ENCODE measurements around the gene FAM180B. TPM values are rescaled to one million over a fixed set of nuclear protein-coding genes. Genes with fewer than 3 reads are reported as not detected.

Gene FAM180B
- total RNA-seq, 4 donors from 2014 or later = 0.41 TPM; not detected in 3

- intact Hi-C loops (cut with DNase I; ENCODE audit: low total_unique reads) = no loop called here
- no peaks in the 10 kb centered on the region for H3K9me3 ChIP-seq
- DNase-seq = no peak
- H3K36me3 ChIP-seq = peaks cover 0 to 16% (median 5%) of the 10 kb centered on the region in 4 donors
- in situ Hi-C loops (cut with MboI; ENCODE audit: low pct_ligation_motif_present in 1 of 4, low pct_unique_long_range_greater_than_20kb in 1 of 4, low sequenced_read_pairs in 3 of 4) = loop anchor here in 1 of 4 donors (25.0 kb wide), 1 partner anchor 109 kb away; no protein-coding TSS in a partner anchor
- no peak overlapping the region for H3K4me3 ChIP-seq
- 70 to 93% methylated on average over 2 to 4 of the region's 4 CpGs for WGBS, 2 donors (ENCODE audit: low coverage in 1 of 2)
- no peaks in the 10 kb centered on the region for H3K27me3 ChIP-seq
- peaks cover 0 to 9% (median 0%) of the 10 kb centered on the region in 4 donors for H3K4me1 ChIP-seq
- TF ChIP-seq CTCF (IDR thresholded peaks at IDR 0.05) (no peak), POLR2A (IDR thresholded peaks at IDR 0.05) (no peak), EP300 (IDR thresholded peaks at IDR 0.05; ENCODE audit: low read depth) (no peak), POLR2AphosphoS5 (IDR thresholded peaks at IDR 0.05) (no peak)
- no peak overlapping the region for H3K27ac ChIP-seq
These were observed 15.1 kb upstream of the FAM180B start for GRCh38 chr11:47571357-47571729.

GRCh38 chr11:47571895-47572294 lies 14.6 kb upstream of the FAM180B start:
- no peak overlapping the region for H3K27ac ChIP-seq
- intact Hi-C loops (cut with DNase I; ENCODE audit: low total_unique reads) = no loop called here
- peaks cover 0 to 16% (median 5%) of the 10 kb centered on the region in 4 donors for H3K36me3 ChIP-seq
- peaks cover 0 to 3% (median 0%) of the 10 kb centered on the region in 4 donors for H3K4me1 ChIP-seq
- no peak for TF ChIP-seq POLR2AphosphoS5 (IDR thresholded peaks at IDR 0.05)
- no peaks in the 10 kb centered on the region for H3K27me3 ChIP-seq
- in situ Hi-C loops (cut with MboI; ENCODE audit: low pct_ligation_motif_present in 1 of 4, low pct_unique_long_range_greater_than_20kb in 1 of 4, low sequenced_read_pairs in 3 of 4) = loop anchor here in 1 of 4 donors (25.0 kb wide), 1 partner anchor 110 kb away; no protein-coding TSS in a partner anchor
- H3K4me3 ChIP-seq = no peak overlapping the region
- DNase-seq = no peak
- no peaks in the 10 kb centered on the region for H3K9me3 ChIP-seq
- WGBS, 2 donors (ENCODE audit: low coverage in 1 of 2) = 96% methylated on average over 1 of the region's 1 CpG; no CpG with 5 or more reads in 1 of the 2 donors

- H3K36me3 ChIP-seq = peaks cover 0 to 16% (median 5%) of the 10 kb centered on the region in 4 donors
- no peak overlapping the region for H3K4me3 ChIP-seq
- H3K9me3 ChIP-seq = no peaks in the 10 kb centered on the region
- in situ Hi-C loops (cut with MboI; ENCODE audit: low pct_ligation_motif_present in 1 of 4, low pct_unique_long_range_greater_than_20kb in 1 of 4, low sequenced_read_pairs in 3 of 4) (loop anchor here in 1 of 4 donors (25.0 kb wide), 1 partner anchor 110 kb away; no protein-coding TSS in a partner anchor), intact Hi-C loops (cut with DNase I; ENCODE audit: low total_unique reads) (no loop called here)
- no peaks in the 10 kb centered on the region for H3K27me3 ChIP-seq
- TF ChIP-seq POLR2AphosphoS5 (IDR thresholded peaks at IDR 0.05) (no peak), EP300 (IDR thresholded peaks at IDR 0.05; ENCODE audit: low read depth) (no peak)
- 70% methylated on average over 8 of the region's 8 CpGs; no CpG with 5 or more reads in 1 of the 2 donors for whole genome bisulfite sequencing, 2 donors (ENCODE audit: low coverage in 1 of 2)
- no peak overlapping the region for H3K27ac ChIP-seq
- H3K4me1 ChIP-seq = peaks cover 3 to 7% (median 6%) of the 10 kb centered on the region in 4 donors
- no peak for DNase-seq
These were observed 13.7 kb upstream of the FAM180B start for GRCh38 chr11:47572715-47573255.

- WGBS, 2 donors (ENCODE audit: low coverage in 1 of 2) = 88% methylated on average over 11 of the region's 11 CpGs; no CpG with 5 or more reads in 1 of the 2 donors
- Histone ChIP-seq H3K27ac (no peak overlapping the region), H3K4me3 (no peak overlapping the region), H3K9me3 (no peaks in the 10 kb centered on the region), H3K4me1 (peaks cover 8 to 12% (median 11%) of the 10 kb centered on the region in 4 donors), H3K27me3 (no peaks in the 10 kb centered on the region), H3K36me3 (peaks cover 0 to 16% (median 5%) of the 10 kb centered on the region in 4 donors)
- intact Hi-C loops (cut with DNase I; ENCODE audit: low total_unique reads) (no loop called here), in situ Hi-C loops (cut with MboI; ENCODE audit: low pct_ligation_motif_present in 1 of 4, low pct_unique_long_range_greater_than_20kb in 1 of 4, low sequenced_read_pairs in 3 of 4) (loop anchor here in 1 of 4 donors (25.0 kb wide), 1 partner anchor 111 kb away; no protein-coding TSS in a partner anchor)
- no peak for DNase-seq
- TF ChIP-seq CTCF (IDR thresholded peaks at IDR 0.05) = no peak
- no peak for TF ChIP-seq POLR2A (IDR thresholded peaks at IDR 0.05)
- TF ChIP-seq POLR2AphosphoS5 (IDR thresholded peaks at IDR 0.05) = no peak
- TF ChIP-seq EP300 (IDR thresholded peaks at IDR 0.05; ENCODE audit: low read depth) = no peak
These were observed 13.2 kb upstream of the FAM180B start for GRCh38 chr11:47573321-47573720.

GRCh38 chr11:47577460-47578041 lies 8.9 kb upstream of the FAM180B start:
- intact Hi-C loops (cut with DNase I; ENCODE audit: low total_unique reads) (loop anchor here (5.0 kb wide), 1 partner anchor 140 kb away; the partner anchor contains the start of gene AGBL2), in situ Hi-C loops (cut with MboI; ENCODE audit: low pct_ligation_motif_present in 1 of 4, low pct_unique_long_range_greater_than_20kb in 1 of 4, low sequenced_read_pairs in 3 of 4) (no loop called here)
- peaks cover 16 to 26% (median 23%) of the 10 kb centered on the region in 4 donors for H3K4me1 ChIP-seq
- peak overlapping the region in 1 of 4 donors; percentile 88 for H3K27ac ChIP-seq
- H3K9me3 ChIP-seq = no peaks in the 10 kb centered on the region
- no peak for TF ChIP-seq EP300 (IDR thresholded peaks at IDR 0.05; ENCODE audit: low read depth)
- TF ChIP-seq CTCF (IDR thresholded peaks at IDR 0.05) = no peak
- no peak for TF ChIP-seq POLR2A (IDR thresholded peaks at IDR 0.05)
- TF ChIP-seq POLR2AphosphoS5 (IDR thresholded peaks at IDR 0.05) = no peak
- peaks cover 0 to 35% (median 13%) of the 10 kb centered on the region in 4 donors for H3K36me3 ChIP-seq
- WGBS, 2 donors (ENCODE audit: low coverage in 1 of 2) = 78% methylated on average over 13 of the region's 13 CpGs; no CpG with 5 or more reads in 1 of the 2 donors
- no peak for DNase-seq
- peak overlapping the region in 1 of 4 donors; percentile 97 for H3K4me3 ChIP-seq
- no peaks in the 10 kb centered on the region for H3K27me3 ChIP-seq
